Measurements from ENCODE around the gene DNTT. TPM values are rescaled to one million over a fixed set of nuclear protein-coding genes. Genes with fewer than 3 reads are reported as not detected.
A peak's percentile ranks its signal among the peaks of the same experiment; 100 is the strongest.

The DNTT gene
- polyA plus RNA-seq, 1 experiment: not detected

DNA sequence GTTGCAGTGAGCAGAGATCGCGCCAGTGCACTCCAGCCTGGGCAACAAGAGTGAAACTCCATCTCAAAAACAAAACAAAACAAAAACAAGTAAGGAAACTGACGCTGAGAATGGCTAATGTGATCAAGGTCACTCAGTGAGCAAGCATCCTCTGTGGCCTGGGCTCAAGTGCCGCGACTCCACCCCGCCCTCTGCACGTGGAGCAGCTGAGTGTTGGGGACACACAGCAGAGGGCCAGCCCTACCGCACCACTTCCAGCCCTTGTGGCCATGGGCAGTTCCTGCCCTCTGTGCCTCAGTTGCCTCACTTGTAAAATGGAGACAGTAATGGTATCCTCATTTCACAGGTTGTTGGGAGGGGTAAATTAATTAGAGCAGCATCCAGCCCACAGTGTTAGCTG, 75.5 kb downstream of the DNTT start:
- DNase-seq (ENCODE audit: low read depth): no peak
- Histone ChIP-seq H3K27me3 (ENCODE audit: control insufficient read depth, insufficient read depth, low read length) (no peaks in the 10 kb centered on the region), H3K4me3 (ENCODE audit: low read depth, low read length) (no peak overlapping the region), H3K36me3 (ENCODE audit: control insufficient read depth, insufficient read depth, low read length) (no peaks in the 10 kb centered on the region)
- no peak for TF ChIP-seq CTCF (IDR thresholded peaks at IDR 0.05; ENCODE audit: insufficient read depth, low read depth, low read length)
- CTCF ChIA-PET: interaction anchor here (0.7 to 1.8 kb wide), 3 partner anchors 10 to 134 kb away, joined by 3 to 10 read pairs (median 4); partner anchors contain the start of gene TLL2
- POLR2A ChIA-PET: no interaction called here

DNA sequence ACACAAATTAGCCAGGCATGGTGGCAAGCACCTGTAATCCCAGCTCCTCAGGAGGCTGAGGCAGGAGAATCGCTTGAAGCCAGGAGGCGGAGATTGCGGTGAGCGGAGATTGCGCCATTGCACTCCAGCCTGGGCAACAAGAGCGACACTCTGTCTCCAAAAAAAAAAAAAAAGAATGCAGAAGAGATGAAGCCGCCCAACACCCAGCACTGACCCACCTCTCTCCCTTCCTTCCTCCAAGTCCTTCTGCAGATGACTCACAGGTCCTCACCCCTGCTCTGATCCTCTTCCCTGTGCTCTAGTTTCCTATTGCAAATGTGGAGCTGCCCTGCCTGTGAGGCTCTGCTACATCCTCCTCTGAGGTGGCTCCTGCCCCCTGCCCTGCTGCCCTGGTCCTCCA, 76.6 kb downstream of the DNTT start:
- DNase-seq (ENCODE audit: low read depth): no peak
- ChIA-PET CTCF (interaction anchor here (0.6 to 1.8 kb wide), 4 partner anchors 10 to 133 kb away, joined by 3 to 4 read pairs (median 3); partner anchors contain the start of gene TLL2), POLR2A (interaction anchor here (0.6 kb wide), 1 partner anchor 230 kb away, joined by 3 read pairs; no protein-coding TSS in a partner anchor)
- no peak overlapping the region for H3K4me3 ChIP-seq (ENCODE audit: low read depth, low read length)
- H3K36me3 ChIP-seq (ENCODE audit: control insufficient read depth, insufficient read depth, low read length): no peaks in the 10 kb centered on the region
- H3K27me3 ChIP-seq (ENCODE audit: control insufficient read depth, insufficient read depth, low read length): no peaks in the 10 kb centered on the region
- no peak for TF ChIP-seq CTCF (IDR thresholded peaks at IDR 0.05; ENCODE audit: insufficient read depth, low read depth, low read length)

DNA sequence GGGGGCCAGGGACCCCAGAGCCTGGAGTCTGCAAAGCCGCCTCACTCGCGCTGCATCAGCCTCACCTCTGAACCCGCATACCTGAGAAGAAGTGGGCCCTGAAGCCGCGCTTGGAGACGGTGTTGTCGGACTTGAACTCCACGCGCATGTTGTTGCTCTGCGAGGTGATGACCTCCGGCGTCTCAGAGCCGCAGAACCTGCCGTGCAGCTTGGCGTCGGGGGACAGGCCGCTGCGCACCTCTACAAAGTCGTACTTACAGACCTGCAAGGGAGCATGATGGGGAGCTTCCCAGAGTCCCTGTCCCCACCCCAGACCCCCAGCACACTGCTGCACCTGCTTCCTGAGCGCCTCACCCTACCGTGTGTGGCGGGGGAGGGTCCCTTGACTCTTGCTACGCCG, 80.3 kb downstream of the DNTT start:
- ChIA-PET CTCF (interaction anchor here (1.9 to 3.3 kb wide), 2 partner anchors 9 to 10 kb away, joined by 13 to 30 read pairs; no protein-coding TSS in a partner anchor), POLR2A (no interaction called here)
- no peak for TF ChIP-seq CTCF (IDR thresholded peaks at IDR 0.05; ENCODE audit: insufficient read depth, low read depth, low read length)
- no peaks in the 10 kb centered on the region for H3K36me3 ChIP-seq (ENCODE audit: control insufficient read depth, insufficient read depth, low read length)
- no peak overlapping the region for H3K4me3 ChIP-seq (ENCODE audit: low read depth, low read length)
- no peak for DNase-seq (ENCODE audit: low read depth)
- H3K27me3 ChIP-seq (ENCODE audit: control insufficient read depth, insufficient read depth, low read length): no peaks in the 10 kb centered on the region

GRCh38 chr10:96387161-96387560, 82.9 kb downstream of the DNTT start:
- POLR2A ChIA-PET: interaction anchor here (0.6 kb wide), 1 partner anchor 110 kb away, joined by 4 read pairs; no protein-coding TSS in a partner anchor
- CTCF ChIA-PET: interaction anchor here (1.0 to 3.3 kb wide), 3 partner anchors 8 to 12 kb away, joined by 3 to 30 read pairs (median 4); no protein-coding TSS in a partner anchor
- no peaks in the 10 kb centered on the region for H3K27me3 ChIP-seq (ENCODE audit: control insufficient read depth, insufficient read depth, low read length)
- no peak for DNase-seq (ENCODE audit: low read depth)
- no peaks in the 10 kb centered on the region for H3K36me3 ChIP-seq (ENCODE audit: control insufficient read depth, insufficient read depth, low read length)
- no peak overlapping the region for H3K4me3 ChIP-seq (ENCODE audit: low read depth, low read length)
- TF ChIP-seq CTCF (IDR thresholded peaks at IDR 0.05; ENCODE audit: insufficient read depth, low read depth, low read length): no peak

DNA sequence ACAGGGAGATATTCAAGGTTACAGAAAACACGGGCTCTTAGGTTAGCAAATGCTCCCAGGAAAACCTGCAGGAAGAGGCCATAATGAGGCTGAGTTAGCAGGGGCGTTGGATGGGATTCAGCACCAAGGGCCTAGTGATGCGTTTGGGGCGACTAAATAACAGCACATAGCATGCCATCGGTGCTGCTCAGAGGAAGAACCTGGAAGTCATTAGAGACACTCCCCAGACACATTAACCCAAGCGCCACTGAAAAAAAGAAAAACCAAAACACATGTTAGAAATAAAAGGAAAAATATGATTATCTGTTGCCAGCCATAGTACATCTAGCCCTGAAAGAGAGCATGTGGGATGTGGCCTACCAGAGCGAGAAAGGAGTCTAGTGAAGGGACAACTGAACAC, 83.4 kb downstream of the DNTT start:
- ChIA-PET CTCF (interaction anchor here (3.3 to 3.4 kb wide), 2 partner anchors 12 to 13 kb away, joined by 13 to 30 read pairs; no protein-coding TSS in a partner anchor), POLR2A (no interaction called here)
- no peak for TF ChIP-seq CTCF (IDR thresholded peaks at IDR 0.05; ENCODE audit: insufficient read depth, low read depth, low read length)
- H3K36me3 ChIP-seq (ENCODE audit: control insufficient read depth, insufficient read depth, low read length): no peaks in the 10 kb centered on the region
- H3K27me3 ChIP-seq (ENCODE audit: control insufficient read depth, insufficient read depth, low read length): no peaks in the 10 kb centered on the region; the same call in 1 of the 2 replicates
- no peak overlapping the region for H3K4me3 ChIP-seq (ENCODE audit: low read depth, low read length)
- peak; percentile 57 for DNase-seq (ENCODE audit: low read depth)

Other genes starting within 250 kb of the DNTT start
- gene ZNF518A, start 174.1 kb upstream of the DNTT start, polyA plus RNA-seq (2011; rRNA removed): 2.6 and 4.9 TPM in 2 replicates
- not detected in 2 replicates for gene BLNK, start 32.9 kb upstream of the DNTT start, polyA plus RNA-seq (2011; rRNA removed)
- gene OPALIN, start 54.6 kb downstream of the DNTT start, polyA plus RNA-seq (2011; rRNA removed): not detected in 2 replicates
- gene TLL2, start 209.5 kb downstream of the DNTT start, polyA plus RNA-seq (2011; rRNA removed): 0.05 and 0.06 TPM in 2 replicates

Data from BJ (cell line).